OCI-LY7 (cell line): Measurements from ENCODE around the gene TENT5A.

Experiments used
- CTCF ChIP-seq: fragments of 200-600 bp; sonication (generic); conservative IDR thresholded peaks from 2 replicates; pipeline ENCODE4 v1.5.1; 2014; ENCODE audit warnings: mild to moderate bottlenecking, antibody characterized with exemption, low read length, moderate library complexity, mixed read lengths
- EZH2phosphoT487 ChIP-seq: fragments of 200-600 bp; sonication (generic); IDR thresholded peaks from 2 replicates; pipeline ENCODE4 v1.6.1; 2018; ENCODE audit warnings: low read depth, borderline replicate concordance, mild to moderate bottlenecking, mixed run types, antibody characterized with exemption, low read length, moderate library complexity, mixed read lengths

- TF ChIP-seq EZH2phosphoT487 (no peak), CTCF (no peak)
These were observed 3.1 kb upstream of the TENT5A start for GRCh38 chr6:81755551-81755950.
